ENCODE data around the gene RFX2.
"Not testable (repeated sequence)": the region's sequence is repeated elsewhere in the genome, so short reads cannot be mapped to it uniquely, and the experiment has no call there.

The RFX2 gene

DNA sequence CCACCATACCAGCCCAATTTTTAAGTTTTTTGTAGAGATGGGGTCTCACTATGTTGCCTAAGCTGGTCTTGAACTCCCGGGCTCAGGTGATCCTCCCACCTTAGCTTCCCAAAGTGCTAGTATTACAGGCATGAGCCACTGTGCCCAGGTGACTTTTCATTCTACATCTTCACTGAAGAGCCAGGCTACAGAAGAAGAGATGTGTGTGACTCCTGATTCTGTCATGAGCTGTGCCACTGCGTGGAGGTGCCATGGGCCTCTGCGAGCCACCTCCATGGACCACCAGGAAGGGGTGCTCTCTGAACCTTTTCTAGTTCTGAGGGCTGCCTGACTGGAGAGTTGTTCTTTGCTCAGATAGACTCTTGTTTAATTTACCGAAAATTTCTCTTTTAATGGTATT is 75.8 kb downstream of the RFX2 start:
- Histone ChIP-seq H3K4me1 (ENCODE audit: control insufficient read depth, insufficient read depth, low read length) (no peaks in the 10 kb centered on the region), H3K9ac (ENCODE audit: low read length) (no peak overlapping the region), H3K27me3 (ENCODE audit: control insufficient read depth, insufficient read depth, low read length) (no peaks in the 10 kb centered on the region), H3K4me3 (ENCODE audit: low read length) (no peak overlapping the region), H3K36me3 (ENCODE audit: control insufficient read depth, insufficient read depth, low read length) (no peaks in the 10 kb centered on the region), H3K9me3 (ENCODE audit: control insufficient read depth, low read length) (no peaks in the 10 kb centered on the region)

DNA sequence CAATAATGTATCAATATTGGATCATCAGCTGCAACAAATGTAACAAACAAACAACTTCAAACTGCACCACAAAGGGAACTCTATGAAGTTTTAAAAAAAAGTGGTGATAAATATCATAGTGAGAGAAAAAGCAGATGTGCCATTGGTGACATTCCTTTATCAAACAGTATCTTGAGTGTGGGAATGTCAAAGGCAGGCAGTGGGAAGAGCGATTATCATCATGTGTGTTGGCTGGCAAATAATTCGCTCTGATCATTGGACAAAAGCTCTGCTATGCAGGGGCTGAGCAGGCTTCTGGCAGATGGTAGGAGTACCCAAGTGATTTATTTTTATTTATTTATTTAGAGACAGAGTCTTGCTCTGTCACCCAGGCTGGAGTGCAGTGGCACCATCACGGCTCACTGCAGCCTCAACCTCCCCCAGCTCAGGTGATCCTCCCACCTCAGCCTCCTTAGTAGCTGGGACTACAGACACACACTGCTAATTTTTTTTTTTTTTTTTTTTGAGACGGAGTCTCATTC is 76.5 kb downstream of the RFX2 start:
- Histone ChIP-seq H3K4me1 (ENCODE audit: control insufficient read depth, insufficient read depth, low read length) (no peaks in the 10 kb centered on the region), H3K4me3 (ENCODE audit: low read length) (no peak overlapping the region), H3K27me3 (ENCODE audit: control insufficient read depth, insufficient read depth, low read length) (no peaks in the 10 kb centered on the region), H3K36me3 (ENCODE audit: control insufficient read depth, insufficient read depth, low read length) (no peaks in the 10 kb centered on the region), H3K9ac (ENCODE audit: low read length) (no peak overlapping the region), H3K9me3 (ENCODE audit: control insufficient read depth, low read length) (no peaks in the 10 kb centered on the region)

DNA sequence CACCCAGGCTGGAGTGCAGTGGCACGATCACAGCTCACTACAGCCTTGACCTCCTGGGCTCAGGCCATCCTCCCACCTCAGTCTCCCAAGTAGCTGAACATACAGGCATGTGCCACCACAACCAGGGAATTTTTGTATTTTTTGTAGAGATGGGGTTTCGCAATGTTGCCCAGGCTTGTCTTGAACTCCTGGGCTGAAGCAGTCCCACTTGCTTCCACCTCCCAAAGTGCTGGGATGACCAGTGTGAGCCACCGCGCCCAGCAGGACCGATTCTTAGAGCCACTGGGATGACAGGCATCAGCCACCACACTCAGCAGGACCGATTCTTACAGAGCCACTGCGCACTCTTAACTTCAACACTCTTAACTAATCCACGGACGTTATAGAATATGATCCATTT is 77.5 kb downstream of the RFX2 start:
- H3K9ac ChIP-seq (ENCODE audit: low read length) = no peak overlapping the region
- no peak overlapping the region for H3K4me3 ChIP-seq (ENCODE audit: low read length)
- no peaks in the 10 kb centered on the region for H3K9me3 ChIP-seq (ENCODE audit: control insufficient read depth, low read length)
- H3K27me3 ChIP-seq (ENCODE audit: control insufficient read depth, insufficient read depth, low read length) = no peaks in the 10 kb centered on the region
- H3K4me1 ChIP-seq (ENCODE audit: control insufficient read depth, insufficient read depth, low read length) = no peaks in the 10 kb centered on the region
- no peaks in the 10 kb centered on the region for H3K36me3 ChIP-seq (ENCODE audit: control insufficient read depth, insufficient read depth, low read length)

DNA sequence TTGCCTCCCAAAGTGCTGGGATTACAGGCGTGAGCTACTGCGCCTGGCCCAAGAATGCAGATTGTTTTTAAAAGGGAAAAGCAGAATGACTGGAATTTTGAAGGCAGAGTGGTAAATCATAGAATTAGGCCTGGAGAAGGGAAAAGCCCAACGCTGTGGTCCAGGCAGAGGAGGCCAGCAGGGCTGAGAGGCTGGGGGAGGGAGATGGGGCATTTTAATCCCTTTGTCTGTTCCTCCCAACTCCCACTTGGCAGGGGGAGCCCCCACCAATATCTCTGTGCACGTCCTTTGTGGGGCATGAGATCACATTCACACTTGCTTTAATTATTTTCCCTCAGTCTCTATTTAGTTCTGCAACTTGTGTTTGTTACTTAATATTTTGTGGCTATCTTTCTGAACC is 77.9 kb downstream of the RFX2 start:
- no peak overlapping the region for H3K4me3 ChIP-seq (ENCODE audit: low read length)
- H3K9me3 ChIP-seq (ENCODE audit: control insufficient read depth, low read length) = no peaks in the 10 kb centered on the region
- no peaks in the 10 kb centered on the region for H3K4me1 ChIP-seq (ENCODE audit: control insufficient read depth, insufficient read depth, low read length)
- H3K27me3 ChIP-seq (ENCODE audit: control insufficient read depth, insufficient read depth, low read length) = no peaks in the 10 kb centered on the region
- no peak overlapping the region for H3K9ac ChIP-seq (ENCODE audit: low read length)
- H3K36me3 ChIP-seq (ENCODE audit: control insufficient read depth, insufficient read depth, low read length) = peaks cover 1% of the 10 kb centered on the region

DNA sequence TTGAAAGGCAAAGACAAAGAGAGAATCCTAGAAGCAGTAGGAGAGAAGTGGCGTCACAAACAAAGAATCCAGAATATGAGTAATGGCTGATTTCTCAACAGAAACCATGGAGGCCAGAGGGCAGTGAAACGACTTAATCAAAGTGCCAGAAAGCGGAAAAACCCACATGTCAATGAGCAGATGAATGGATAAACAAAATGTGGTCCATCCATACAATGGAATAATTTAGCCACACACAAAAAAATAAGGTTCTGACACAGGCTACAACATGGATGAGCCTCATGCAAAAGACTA is 80.1 kb downstream of the RFX2 start:
- Histone ChIP-seq H3K36me3 (ENCODE audit: control insufficient read depth, insufficient read depth, low read length) (peaks cover 4% of the 10 kb centered on the region), H3K4me3 (ENCODE audit: low read length) (no peak overlapping the region)

DNA sequence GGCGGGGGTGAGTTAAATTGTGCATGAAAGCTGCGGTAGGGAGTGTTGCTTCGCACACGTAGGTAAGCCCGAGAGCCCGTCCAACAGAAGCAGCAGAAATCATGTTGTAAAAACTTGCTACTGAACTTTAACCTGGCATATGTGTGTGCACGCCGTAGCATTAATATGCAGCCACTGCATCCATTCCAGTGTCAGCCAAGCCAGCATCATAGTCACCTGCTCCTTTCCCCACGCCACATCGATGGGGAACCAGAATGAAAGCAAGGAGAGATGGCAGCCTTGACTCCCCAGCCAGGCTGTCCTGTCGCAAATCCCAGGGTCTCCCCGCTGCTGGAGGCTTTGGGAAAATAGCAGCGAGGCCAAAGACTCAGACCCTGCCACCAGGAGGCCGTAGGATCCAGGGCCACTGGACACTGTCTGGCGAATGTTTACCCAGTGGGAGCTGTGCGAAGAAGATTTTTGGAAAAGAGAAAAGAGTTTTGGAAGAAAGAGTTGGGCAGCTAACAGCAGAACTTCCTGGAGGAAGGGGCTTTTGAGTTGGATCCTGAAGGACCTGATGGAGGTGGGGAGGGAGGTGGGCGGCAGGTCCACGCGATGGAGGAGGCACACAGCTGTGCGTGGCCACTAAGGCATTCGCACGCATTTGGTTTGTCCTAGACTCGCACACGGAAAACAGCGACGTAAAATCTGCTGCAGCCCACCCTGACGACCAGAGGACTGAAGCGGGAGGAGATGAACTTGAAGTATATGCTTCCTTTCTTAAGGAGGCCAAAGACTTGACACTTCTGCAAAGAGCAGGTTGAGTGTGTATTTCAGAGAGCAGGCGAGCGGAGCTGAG is 83.7 kb downstream of the RFX2 start:
- Histone ChIP-seq H3K4me3 (ENCODE audit: low read length) (no peak overlapping the region), H3K9me3 (ENCODE audit: control insufficient read depth, low read length) (no peaks in the 10 kb centered on the region), H3K4me1 (ENCODE audit: control insufficient read depth, insufficient read depth, low read length) (peaks cover 3% of the 10 kb centered on the region), H3K27me3 (ENCODE audit: control insufficient read depth, insufficient read depth, low read length) (no peaks in the 10 kb centered on the region), H3K36me3 (ENCODE audit: control insufficient read depth, insufficient read depth, low read length) (peaks cover 4% of the 10 kb centered on the region), H3K9ac (ENCODE audit: low read length) (no peak overlapping the region)

More for the DNA sequence above, 80.1 kb downstream of the RFX2 start:
- Histone ChIP-seq H3K4me1 (ENCODE audit: control insufficient read depth, insufficient read depth, low read length) (no peaks in the 10 kb centered on the region), H3K9ac (ENCODE audit: low read length) (no peak overlapping the region), H3K27me3 (ENCODE audit: control insufficient read depth, insufficient read depth, low read length) (no peaks in the 10 kb centered on the region), H3K9me3 (ENCODE audit: control insufficient read depth, low read length) (no peaks in the 10 kb centered on the region)

DNA sequence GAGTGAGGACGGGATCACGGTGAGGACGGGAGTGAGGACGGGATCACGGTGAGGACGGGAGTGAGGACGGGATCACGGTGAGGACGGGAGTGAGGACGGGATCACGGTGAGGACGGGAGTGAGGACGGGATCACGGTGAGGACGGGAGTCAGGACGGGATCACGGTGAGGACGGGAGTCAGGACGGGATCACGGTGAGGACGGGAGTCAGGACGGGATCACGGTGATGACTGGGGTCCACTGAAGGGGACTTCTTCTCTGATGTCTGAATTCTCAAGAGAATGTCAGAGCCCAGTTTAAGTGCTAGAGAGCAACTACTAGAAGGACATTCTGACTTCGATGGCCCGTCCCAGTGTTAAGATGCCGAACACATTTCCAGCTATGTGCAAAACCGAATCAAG is 85.5 kb downstream of the RFX2 start:
- H3K9me3 ChIP-seq (ENCODE audit: control insufficient read depth, low read length); H3K9ac ChIP-seq (ENCODE audit: low read length); H3K27me3 ChIP-seq (ENCODE audit: control insufficient read depth, insufficient read depth, low read length); H3K4me3 ChIP-seq (ENCODE audit: low read length); H3K36me3 ChIP-seq (ENCODE audit: control insufficient read depth, insufficient read depth, low read length): not testable (repeated sequence)
- H3K4me1 ChIP-seq (ENCODE audit: control insufficient read depth, insufficient read depth, low read length) = peaks cover 19% of the 10 kb centered on the region

DNA sequence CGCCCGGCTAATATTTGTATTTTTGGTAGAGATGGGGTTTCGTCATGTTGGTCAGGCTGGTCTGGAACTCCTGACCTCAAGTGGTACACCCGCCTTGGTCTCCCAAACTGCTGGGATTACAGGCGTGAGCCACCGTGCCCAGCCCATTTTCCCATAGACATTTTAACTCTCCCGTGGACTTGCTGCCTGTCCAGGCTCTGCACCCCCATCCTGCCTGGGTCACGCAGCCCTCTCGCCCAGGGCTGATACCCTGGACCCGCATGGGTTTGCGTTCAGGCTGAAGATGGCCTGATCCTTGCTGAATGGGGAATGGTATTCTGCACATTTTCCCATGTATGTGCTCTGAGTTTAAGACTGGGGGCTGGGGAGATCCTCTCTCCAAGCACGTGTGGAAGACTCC is 86.4 kb downstream of the RFX2 start:
- Histone ChIP-seq H3K9ac (ENCODE audit: low read length) (no peak overlapping the region), H3K4me3 (ENCODE audit: low read length) (no peak overlapping the region), H3K9me3 (ENCODE audit: control insufficient read depth, low read length) (no peaks in the 10 kb centered on the region), H3K36me3 (ENCODE audit: control insufficient read depth, insufficient read depth, low read length) (peaks cover 4% of the 10 kb centered on the region), H3K27me3 (ENCODE audit: control insufficient read depth, insufficient read depth, low read length) (no peaks in the 10 kb centered on the region), H3K4me1 (ENCODE audit: control insufficient read depth, insufficient read depth, low read length) (peaks cover 20% of the 10 kb centered on the region)

DNA sequence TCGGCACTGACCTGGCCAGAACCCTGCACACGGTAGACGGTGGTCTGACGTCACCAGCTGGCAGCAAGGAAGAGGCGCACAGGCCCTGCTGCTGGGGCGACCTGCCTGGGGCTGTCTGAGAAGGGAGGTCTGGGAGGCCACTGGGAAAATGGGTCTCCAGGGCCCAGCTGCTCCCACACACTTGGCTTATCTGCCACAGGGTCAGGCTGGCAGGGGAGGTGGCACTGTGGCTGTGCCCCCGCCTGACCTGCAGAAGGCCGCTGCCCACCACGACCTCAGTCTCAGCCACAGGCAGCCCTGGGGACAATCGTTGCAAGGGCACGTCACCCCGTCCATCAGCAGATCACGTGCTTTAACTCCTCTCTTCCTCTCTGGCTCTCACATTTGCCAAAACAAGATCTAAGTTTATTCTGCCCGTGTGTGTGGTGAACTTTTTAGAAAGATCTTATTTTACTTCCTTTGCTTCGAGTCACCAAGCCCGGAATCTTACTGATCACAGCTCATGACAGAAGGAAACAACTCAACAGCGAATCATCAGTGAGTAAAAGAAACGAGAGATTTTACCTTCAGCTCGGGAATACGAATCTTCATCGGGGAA is 87.1 kb downstream of the RFX2 start:
- no peak overlapping the region for H3K4me3 ChIP-seq (ENCODE audit: low read length)
- no peaks in the 10 kb centered on the region for H3K27me3 ChIP-seq (ENCODE audit: control insufficient read depth, insufficient read depth, low read length)
- no peak overlapping the region for H3K9ac ChIP-seq (ENCODE audit: low read length)
- peaks cover 20% of the 10 kb centered on the region for H3K4me1 ChIP-seq (ENCODE audit: control insufficient read depth, insufficient read depth, low read length)
- peaks cover 4% of the 10 kb centered on the region for H3K36me3 ChIP-seq (ENCODE audit: control insufficient read depth, insufficient read depth, low read length)
- no peaks in the 10 kb centered on the region for H3K9me3 ChIP-seq (ENCODE audit: control insufficient read depth, low read length)

DNA sequence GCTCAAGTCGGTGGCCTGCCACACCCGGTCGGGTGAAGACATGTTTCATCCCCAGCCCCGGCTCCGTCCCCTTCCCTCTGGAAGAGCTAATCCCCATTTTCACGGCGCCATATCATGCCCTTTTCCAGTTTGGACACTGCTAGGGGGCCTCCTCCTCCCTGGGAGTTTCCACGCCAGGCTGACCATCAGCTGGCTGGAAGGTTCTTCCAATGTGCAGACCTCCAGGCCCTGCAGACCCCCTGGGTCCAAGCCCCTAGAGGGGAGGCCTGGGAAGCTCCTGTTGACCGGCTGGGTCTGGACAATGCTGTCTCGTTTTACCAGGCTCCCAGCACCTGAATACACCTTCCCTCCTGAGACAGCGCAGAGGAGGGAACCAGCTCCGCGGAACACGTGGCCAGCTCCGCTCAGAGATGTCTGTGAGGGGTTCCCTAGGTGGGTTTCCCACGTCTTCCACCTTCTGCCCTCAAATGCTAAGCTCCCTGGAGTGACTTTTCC is 87.7 kb downstream of the RFX2 start:
- H3K4me3 ChIP-seq (ENCODE audit: low read length) = no peak overlapping the region
- no peaks in the 10 kb centered on the region for H3K9me3 ChIP-seq (ENCODE audit: control insufficient read depth, low read length)
- no peak overlapping the region for H3K9ac ChIP-seq (ENCODE audit: low read length)
- H3K27me3 ChIP-seq (ENCODE audit: control insufficient read depth, insufficient read depth, low read length) = no peaks in the 10 kb centered on the region
- H3K4me1 ChIP-seq (ENCODE audit: control insufficient read depth, insufficient read depth, low read length) = peaks cover 20% of the 10 kb centered on the region
- peaks cover 4% of the 10 kb centered on the region for H3K36me3 ChIP-seq (ENCODE audit: control insufficient read depth, insufficient read depth, low read length)

DNA sequence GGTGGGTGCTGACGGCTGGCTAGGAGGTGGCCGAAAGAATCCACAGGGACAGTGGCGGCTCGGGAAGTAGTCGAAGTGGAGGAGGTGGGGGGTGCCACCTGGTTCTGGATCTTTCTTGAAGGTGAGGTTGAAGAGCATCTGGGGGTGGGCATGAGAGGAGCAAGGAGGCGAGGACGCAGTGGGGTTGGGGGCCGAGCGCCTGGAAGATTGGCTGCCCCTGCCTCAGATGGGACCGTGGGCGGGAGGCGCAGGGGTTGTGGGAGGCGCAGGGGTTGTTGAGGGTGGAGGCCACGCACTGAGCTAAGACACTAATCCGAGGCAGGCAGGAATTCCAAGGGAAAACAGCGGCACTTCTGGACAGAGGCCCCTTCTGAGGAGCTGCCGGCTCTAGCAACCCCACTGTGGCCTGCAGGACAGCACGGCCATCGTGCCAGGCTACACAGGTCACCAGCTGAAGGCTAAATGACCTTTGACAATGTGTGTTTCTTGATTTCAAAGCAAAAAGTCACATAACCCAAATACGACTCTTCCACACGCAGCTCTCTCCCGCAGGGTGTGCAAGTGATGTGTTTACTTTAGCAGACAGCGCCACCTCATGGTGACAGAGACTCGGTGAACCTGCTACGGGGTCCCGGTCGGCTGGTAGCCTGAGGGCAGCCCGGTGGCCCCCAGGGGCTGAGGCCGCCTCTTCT is 88.3 kb downstream of the RFX2 start:
- H3K27me3 ChIP-seq (ENCODE audit: control insufficient read depth, insufficient read depth, low read length) = no peaks in the 10 kb centered on the region
- no peak overlapping the region for H3K9ac ChIP-seq (ENCODE audit: low read length)
- H3K9me3 ChIP-seq (ENCODE audit: control insufficient read depth, low read length) = no peaks in the 10 kb centered on the region
- H3K36me3 ChIP-seq (ENCODE audit: control insufficient read depth, insufficient read depth, low read length) = no peaks in the 10 kb centered on the region
- H3K4me3 ChIP-seq (ENCODE audit: low read length) = no peak overlapping the region
- peaks cover 20% of the 10 kb centered on the region for H3K4me1 ChIP-seq (ENCODE audit: control insufficient read depth, insufficient read depth, low read length)

All from mucosa of stomach (tissue), 1 donor.